ENCODE data around the gene DDI2.
A peak's percentile ranks its signal among the peaks of the same experiment; 100 is the strongest.
"Not testable (repeated sequence)": the region's sequence is repeated elsewhere in the genome, so short reads cannot be mapped to it uniquely, and the experiment has no call there.

DDI2 gene

GRCh38 chr1:15617173-15618076, at the start of gene DDI2:
DDI2 (plus strand) TSS chr1:15617458; CDS start chr1:15617671, 213 bp downstream.
- DNase-seq (ENCODE audit: low spot score): peak; percentile 82

GRCh38 chr1:15568387-15569073, 48.7 kb upstream of the DDI2 start:
- no peak for DNase-seq (ENCODE audit: low spot score)

GRCh38 chr1:15570861-15571260, 46.4 kb upstream of the DDI2 start:
- DNase-seq (ENCODE audit: low spot score): no peak

- no peak for DNase-seq (ENCODE audit: low spot score)
These were observed 46.0 kb upstream of the DDI2 start for GRCh38 chr1:15571266-15571665.

- DNase-seq (ENCODE audit: low spot score): no peak
These were observed 43.8 kb upstream of the DDI2 start for GRCh38 chr1:15573477-15573876.

GRCh38 chr1:15574741-15575140, 42.5 kb upstream of the DDI2 start:
- no peak for DNase-seq (ENCODE audit: low spot score)

- no peak for DNase-seq (ENCODE audit: low spot score)
These were observed 41.6 kb upstream of the DDI2 start for GRCh38 chr1:15575549-15576150.

GRCh38 chr1:15577691-15578090, 39.6 kb upstream of the DDI2 start:
- no peak for DNase-seq (ENCODE audit: low spot score)

GRCh38 chr1:15578921-15579682, 38.2 kb upstream of the DDI2 start:
- DNase-seq (ENCODE audit: low spot score): no peak

- no peak for DNase-seq (ENCODE audit: low spot score)
These were observed 37.6 kb upstream of the DDI2 start for GRCh38 chr1:15579683-15580047.

GRCh38 chr1:15583016-15583706, 34.1 kb upstream of the DDI2 start:
- no peak for DNase-seq (ENCODE audit: low spot score)

- peak; percentile 81 for DNase-seq (ENCODE audit: low spot score)
These were observed 32.5 kb upstream of the DDI2 start, which contains the start of gene AGMAT for GRCh38 chr1:15584489-15585363. AGMAT (minus strand) TSS chr1:15585051; CDS start chr1:15584967, 84 bp downstream.

- DNase-seq (ENCODE audit: low spot score): no peak
These were observed 25.0 kb upstream of the DDI2 start for GRCh38 chr1:15592285-15592684.

- DNase-seq (ENCODE audit: low spot score): no peak
These were observed 21.2 kb upstream of the DDI2 start for GRCh38 chr1:15595809-15596617.

GRCh38 chr1:15598436-15598835, 18.8 kb upstream of the DDI2 start:
- no peak for DNase-seq (ENCODE audit: low spot score)

- DNase-seq (ENCODE audit: low spot score): peak; percentile 97
These were observed 13.9 kb upstream of the DDI2 start for GRCh38 chr1:15603050-15603965.

- DNase-seq (ENCODE audit: low spot score): not testable (repeated sequence)
These were observed 13.3 kb upstream of the DDI2 start for GRCh38 chr1:15603966-15604282.

GRCh38 chr1:15604400-15604799, 12.9 kb upstream of the DDI2 start:
- not testable (repeated sequence) for DNase-seq (ENCODE audit: low spot score)

Data from HuH-7 (cell line).